Measurements from ENCODE around the gene ALK.

Gene ALK

GRCh38 chr2:29218550-29219125 is 702.7 kb downstream of the ALK start:
- H3K9ac ChIP-seq (ENCODE audit: insufficient read length, low read depth): no peak overlapping the region
- no peaks in the 10 kb centered on the region for H3K9me3 ChIP-seq (ENCODE audit: insufficient read depth, low read length)
- no peaks in the 10 kb centered on the region for H3K36me3 ChIP-seq (ENCODE audit: insufficient read depth, insufficient read length, low read length)
- H3K27me3 ChIP-seq (ENCODE audit: insufficient read depth, insufficient read length): no peaks in the 10 kb centered on the region
- H3K4me3 ChIP-seq (ENCODE audit: insufficient read length, low read depth): no peak overlapping the region
- DNase-seq (ENCODE audit: low read depth, low spot score): no peak
- no peak for TF ChIP-seq YY1 (IDR thresholded peaks at IDR 0.05; ENCODE audit: insufficient read depth, insufficient read length)
- TF ChIP-seq ZNF274 (IDR thresholded peaks at IDR 0.05; ENCODE audit: low read depth, low read length): no peak
- no peak for TF ChIP-seq SUZ12 (IDR thresholded peaks at IDR 0.05; ENCODE audit: extremely low read depth, insufficient read depth, insufficient read length)
- no peaks in the 10 kb centered on the region for H3K4me1 ChIP-seq (ENCODE audit: insufficient read depth, insufficient read length)

- Histone ChIP-seq H3K4me3 (ENCODE audit: insufficient read length, low read depth) (no peak overlapping the region), H3K9ac (ENCODE audit: insufficient read length, low read depth) (no peak overlapping the region), H3K36me3 (ENCODE audit: insufficient read depth, insufficient read length, low read length) (no peaks in the 10 kb centered on the region), H3K4me1 (ENCODE audit: insufficient read depth, insufficient read length) (no peaks in the 10 kb centered on the region), H3K27me3 (ENCODE audit: insufficient read depth, insufficient read length) (no peaks in the 10 kb centered on the region), H3K9me3 (ENCODE audit: insufficient read depth, low read length) (no peaks in the 10 kb centered on the region)
- no peak for DNase-seq (ENCODE audit: low read depth, low spot score)
- TF ChIP-seq YY1 (IDR thresholded peaks at IDR 0.05; ENCODE audit: insufficient read depth, insufficient read length) (no peak), SUZ12 (IDR thresholded peaks at IDR 0.05; ENCODE audit: extremely low read depth, insufficient read depth, insufficient read length) (no peak), ZNF274 (IDR thresholded peaks at IDR 0.05; ENCODE audit: low read depth, low read length) (no peak)
Observed at GRCh38 chr2:29218071-29218470, 703.3 kb downstream of the ALK start.

GRCh38 chr2:29216609-29216909 is 704.8 kb downstream of the ALK start:
- TF ChIP-seq SUZ12 (IDR thresholded peaks at IDR 0.05; ENCODE audit: extremely low read depth, insufficient read depth, insufficient read length) (no peak), ZNF274 (IDR thresholded peaks at IDR 0.05; ENCODE audit: low read depth, low read length) (no peak), YY1 (IDR thresholded peaks at IDR 0.05; ENCODE audit: insufficient read depth, insufficient read length) (no peak)
- no peak overlapping the region for H3K9ac ChIP-seq (ENCODE audit: insufficient read length, low read depth)
- H3K9me3 ChIP-seq (ENCODE audit: insufficient read depth, low read length): no peaks in the 10 kb centered on the region
- no peaks in the 10 kb centered on the region for H3K4me1 ChIP-seq (ENCODE audit: insufficient read depth, insufficient read length)
- no peak for DNase-seq (ENCODE audit: low read depth, low spot score)
- no peak overlapping the region for H3K4me3 ChIP-seq (ENCODE audit: insufficient read length, low read depth)
- H3K36me3 ChIP-seq (ENCODE audit: insufficient read depth, insufficient read length, low read length): no peaks in the 10 kb centered on the region
- H3K27me3 ChIP-seq (ENCODE audit: insufficient read depth, insufficient read length): no peaks in the 10 kb centered on the region

- no peaks in the 10 kb centered on the region for H3K27me3 ChIP-seq (ENCODE audit: insufficient read depth, insufficient read length)
- no peak for DNase-seq (ENCODE audit: low read depth, low spot score)
- H3K9me3 ChIP-seq (ENCODE audit: insufficient read depth, low read length): no peaks in the 10 kb centered on the region
- H3K4me3 ChIP-seq (ENCODE audit: insufficient read length, low read depth): no peak overlapping the region
- no peaks in the 10 kb centered on the region for H3K4me1 ChIP-seq (ENCODE audit: insufficient read depth, insufficient read length)
- no peak for TF ChIP-seq YY1 (IDR thresholded peaks at IDR 0.05; ENCODE audit: insufficient read depth, insufficient read length)
- TF ChIP-seq ZNF274 (IDR thresholded peaks at IDR 0.05; ENCODE audit: low read depth, low read length): no peak
- TF ChIP-seq SUZ12 (IDR thresholded peaks at IDR 0.05; ENCODE audit: extremely low read depth, insufficient read depth, insufficient read length): no peak
- H3K36me3 ChIP-seq (ENCODE audit: insufficient read depth, insufficient read length, low read length): no peaks in the 10 kb centered on the region
- no peak overlapping the region for H3K9ac ChIP-seq (ENCODE audit: insufficient read length, low read depth)
Observed at GRCh38 chr2:29215739-29216608, 705.4 kb downstream of the ALK start.

GRCh38 chr2:29215073-29215472 is 706.3 kb downstream of the ALK start:
- DNase-seq (ENCODE audit: low read depth, low spot score): no peak
- Histone ChIP-seq H3K27me3 (ENCODE audit: insufficient read depth, insufficient read length) (no peaks in the 10 kb centered on the region), H3K4me3 (ENCODE audit: insufficient read length, low read depth) (no peak overlapping the region)

GRCh38 chr2:29213888-29214291 is 707.5 kb downstream of the ALK start:
- H3K9me3 ChIP-seq (ENCODE audit: insufficient read depth, low read length): no peaks in the 10 kb centered on the region
- H3K4me1 ChIP-seq (ENCODE audit: insufficient read depth, insufficient read length): no peaks in the 10 kb centered on the region
- DNase-seq (ENCODE audit: low read depth, low spot score): no peak
- no peak overlapping the region for H3K9ac ChIP-seq (ENCODE audit: insufficient read length, low read depth)
- H3K36me3 ChIP-seq (ENCODE audit: insufficient read depth, insufficient read length, low read length): no peaks in the 10 kb centered on the region
- TF ChIP-seq YY1 (IDR thresholded peaks at IDR 0.05; ENCODE audit: insufficient read depth, insufficient read length) (no peak), SUZ12 (IDR thresholded peaks at IDR 0.05; ENCODE audit: extremely low read depth, insufficient read depth, insufficient read length) (no peak), ZNF274 (IDR thresholded peaks at IDR 0.05; ENCODE audit: low read depth, low read length) (no peak)
- H3K4me3 ChIP-seq (ENCODE audit: insufficient read length, low read depth): no peak overlapping the region
- no peaks in the 10 kb centered on the region for H3K27me3 ChIP-seq (ENCODE audit: insufficient read depth, insufficient read length)

More at GRCh38 chr2:29215073-29215472, 706.3 kb downstream of the ALK start:
- Histone ChIP-seq H3K9me3 (ENCODE audit: insufficient read depth, low read length) (no peaks in the 10 kb centered on the region), H3K4me1 (ENCODE audit: insufficient read depth, insufficient read length) (no peaks in the 10 kb centered on the region), H3K36me3 (ENCODE audit: insufficient read depth, insufficient read length, low read length) (no peaks in the 10 kb centered on the region), H3K9ac (ENCODE audit: insufficient read length, low read depth) (no peak overlapping the region)
- TF ChIP-seq ZNF274 (IDR thresholded peaks at IDR 0.05; ENCODE audit: low read depth, low read length) (no peak), YY1 (IDR thresholded peaks at IDR 0.05; ENCODE audit: insufficient read depth, insufficient read length) (no peak), SUZ12 (IDR thresholded peaks at IDR 0.05; ENCODE audit: extremely low read depth, insufficient read depth, insufficient read length) (no peak)

GRCh38 chr2:29212009-29212408 is 709.4 kb downstream of the ALK start:
- Histone ChIP-seq H3K9ac (ENCODE audit: insufficient read length, low read depth) (no peak overlapping the region), H3K9me3 (ENCODE audit: insufficient read depth, low read length) (no peaks in the 10 kb centered on the region), H3K36me3 (ENCODE audit: insufficient read depth, insufficient read length, low read length) (no peaks in the 10 kb centered on the region), H3K27me3 (ENCODE audit: insufficient read depth, insufficient read length) (no peaks in the 10 kb centered on the region), H3K4me1 (ENCODE audit: insufficient read depth, insufficient read length) (no peaks in the 10 kb centered on the region), H3K4me3 (ENCODE audit: insufficient read length, low read depth) (no peak overlapping the region)
- TF ChIP-seq SUZ12 (IDR thresholded peaks at IDR 0.05; ENCODE audit: extremely low read depth, insufficient read depth, insufficient read length) (no peak), ZNF274 (IDR thresholded peaks at IDR 0.05; ENCODE audit: low read depth, low read length) (no peak), YY1 (IDR thresholded peaks at IDR 0.05; ENCODE audit: insufficient read depth, insufficient read length) (no peak)
- no peak for DNase-seq (ENCODE audit: low read depth, low spot score)

All from NT2/D1 (cell line).